IMR-90 (cell line): ENCODE data around the gene ROGDI. TPM values are rescaled to one million over a fixed set of nuclear protein-coding genes. Genes with fewer than 3 reads are reported as not detected.

Source experiments
- ATAC-seq: fragments of 200-7000 bp; cut with Tn5 transposase; 2 replicates; pipeline ENCODE4 v1.9.1; 2020; ENCODE audit warnings: low read depth, mild to moderate bottlenecking, moderate library complexity
- BruUV-seq: library from RNA; stranded (reverse); fragments of 400-500 nt; replicated peaks from 2 replicates; lab custom pipeline; 2021; lab: Mats Ljungman, UMichigan
- CTCF ChIA-PET: fragments of 300-600 bp; formaldehyde crosslinking; extraction: SDS; loops from one replicate; lab custom pipeline; 2021; ENCODE audit warnings: antibody characterized with exemption; lab: Yijun Ruan, JAX
- POLR2A ChIA-PET: fragments of 300-600 bp; sonication (Branson Sonifier 250); formaldehyde crosslinking; loops from one replicate; lab custom pipeline; 2022; ENCODE audit warnings: antibody characterized with exemption; ENCODE audit not compliant: unreplicated experiment; lab: Charles Lee
- DNase-seq: peaks from one replicate; pipeline ENCODE4 v3.0.0; 2013
- H2AFZ ChIP-seq: replicated peaks from 2 replicates; pipeline ENCODE3; 2013; ENCODE audit warnings: low read length, mild to moderate bottlenecking; ENCODE audit not compliant: poor library complexity
- H2AK5ac ChIP-seq: 2 replicates; pipeline ENCODE4 v1.6.1; 2013; ENCODE audit warnings: low read depth, low read length, inconsistent platforms
- H2AK9ac ChIP-seq: replicated peaks from 2 replicates; pipeline ENCODE3; 2013; ENCODE audit warnings: mild to moderate bottlenecking, low read depth, low read length, moderate library complexity; ENCODE audit not compliant: poor library complexity
- H2BK120ac ChIP-seq: 2 replicates; pipeline ENCODE4 v1.6.1; 2013; ENCODE audit warnings: low read depth, low read length, inconsistent platforms
- H2BK15ac ChIP-seq: 3 replicates; pipeline ENCODE4 v1.6.1; 2013; ENCODE audit warnings: low read depth, low read length, inconsistent platforms
- H2BK20ac ChIP-seq: 2 replicates; pipeline ENCODE4 v1.6.1; 2013; ENCODE audit warnings: low read depth, mild to moderate bottlenecking, inconsistent platforms, low read length, moderate library complexity
- H2BK5ac ChIP-seq: 2 replicates; pipeline ENCODE4 v1.6.1; 2013; ENCODE audit warnings: mild to moderate bottlenecking, low read depth, low read length, inconsistent platforms; ENCODE audit not compliant: poor library complexity, severe bottlenecking
- H3K14ac ChIP-seq: replicated peaks from 2 replicates; pipeline ENCODE4 v1.6.1; 2013; ENCODE audit warnings: low read depth, low read length, inconsistent platforms
- H3K18ac ChIP-seq: 2 replicates; pipeline ENCODE4 v1.6.1; 2013; ENCODE audit warnings: low read depth, low read length, control low read depth
- H3K23ac ChIP-seq: 2 replicates; pipeline ENCODE4 v1.6.1; 2013; ENCODE audit warnings: low read depth, low read length, inconsistent platforms
- H3K27ac ChIP-seq: 2 replicates; pipeline ENCODE4 v1.5.1; 2013; ENCODE audit warnings: mild to moderate bottlenecking, control low read depth, low read length; ENCODE audit not compliant: insufficient read depth
- H3K27me3 ChIP-seq: 2 replicates; pipeline ENCODE4 v1.6.1; 2013; ENCODE audit warnings: low read length; ENCODE audit not compliant: control insufficient read depth, insufficient read depth
- H3K36me3 ChIP-seq: 2 replicates; pipeline ENCODE4 v1.6.1; 2013; ENCODE audit warnings: low read length, mixed read lengths; ENCODE audit not compliant: control insufficient read depth, insufficient read depth
- H3K4ac ChIP-seq: 2 replicates; pipeline ENCODE4 v1.6.1; 2013; ENCODE audit warnings: low read depth, low read length, inconsistent platforms
- H3K4me1 ChIP-seq: 2 replicates; pipeline ENCODE4 v1.6.1; 2013; ENCODE audit warnings: low read length, mixed read lengths; ENCODE audit not compliant: control insufficient read depth, insufficient read depth
- H3K4me2 ChIP-seq: 2 replicates; pipeline ENCODE4 v1.6.1; 2013; ENCODE audit warnings: low read depth, mild to moderate bottlenecking, control low read depth, low read length, moderate library complexity
- H3K4me3 ChIP-seq: 2 replicates; pipeline ENCODE4 v1.5.1; 2013; ENCODE audit warnings: low read depth, mild to moderate bottlenecking, control low read depth, low read length, moderate library complexity; ENCODE audit not compliant: insufficient read depth
- H3K56ac ChIP-seq: 2 replicates; pipeline ENCODE4 v1.6.1; 2013; ENCODE audit warnings: low read length, inconsistent platforms; ENCODE audit not compliant: insufficient read depth; ENCODE audit errors: extremely low read depth
- H3K79me1 ChIP-seq, 2 experiments: 2 replicates each; pipeline ENCODE4 v1.6.1; 2013; ENCODE audit warnings: low read length in 2 of 2, inconsistent platforms in 1 of 2, low read depth in 1 of 2
- H3K9ac ChIP-seq: 2 replicates; pipeline ENCODE4 v1.6.1; 2013; ENCODE audit warnings: low read depth, low read length, control low read depth
- H3K9me1 ChIP-seq: 2 replicates; pipeline ENCODE4 v1.6.1; 2013; ENCODE audit warnings: low read length, inconsistent platforms; ENCODE audit not compliant: insufficient read depth
- H3K9me3 ChIP-seq: 2 replicates; pipeline ENCODE4 v1.6.1; 2013; ENCODE audit warnings: low read length; ENCODE audit not compliant: control insufficient read depth, insufficient read depth
- H4K20me1 ChIP-seq: 2 replicates; pipeline ENCODE4 v1.6.1; 2013; ENCODE audit warnings: low read length, inconsistent platforms; ENCODE audit not compliant: insufficient read depth
- H4K5ac ChIP-seq: 2 replicates; pipeline ENCODE4 v1.6.1; 2013; ENCODE audit warnings: mild to moderate bottlenecking, low read depth, low read length, control low read depth
- H4K8ac ChIP-seq, 2 experiments: 2 replicates each; pipeline ENCODE4 v1.6.1; 2013; ENCODE audit warnings: low read depth in 2 of 2, low read length in 2 of 2, control low read depth in 1 of 2, inconsistent platforms in 1 of 2
- H4K91ac ChIP-seq: 2 replicates; pipeline ENCODE4 v1.6.1; 2013; ENCODE audit warnings: low read depth, low read length, inconsistent platforms; ENCODE audit not compliant: insufficient read depth
- FOS ChIP-seq: fragments of 150-350 bp; IDR thresholded peaks from 2 replicates; pipeline ENCODE4 v1.6.1; 2016; ENCODE audit warnings: low read depth, low read length
- MAZ ChIP-seq: IDR thresholded peaks from 2 replicates; pipeline ENCODE4 v1.6.1; 2012; ENCODE audit warnings: low read depth, mild to moderate bottlenecking, low read length, improper control_type of control experiment, moderate library complexity, borderline replicate concordance
- WGBS, 2 experiments: methylation state at CpG; one replicate each; pipeline versions ENCODE4 v1.1.5 to v1.1.7; 2013; ENCODE audit warnings: missing lambda C conversion rate in 2 of 2; ENCODE audit not compliant: insufficient read length in 1 of 2; ENCODE audit errors: extremely low coverage in 2 of 2; 5-methylcytosine and 5-hydroxymethylcytosine counted together
- dilution Hi-C: fragments of 300-500 bp; cut with HindIII; formaldehyde crosslinking; loops from one replicate; pipeline ENCODE4 v1.14.3; 2018; ENCODE audit warnings: low sequenced_read_pairs; ENCODE audit not compliant: unreplicated experiment
- in situ Hi-C: fragments of 300-500 bp; cut with MboI; formaldehyde crosslinking; loops from 3 replicates; pipeline ENCODE4 v1.14.3; 2019; ENCODE audit warnings: low sequenced_read_pairs, inconsistent platforms, mixed read lengths
- intact Hi-C: fragments of 100-400 bp; cut with micrococcal nuclease; formaldehyde crosslinking; loops from 2 replicates; pipeline ENCODE4 v1.10.0; 2022
- microRNA-seq, 2 experiments: library from miRNA; stranded (forward) in 1 of 2; unstranded in 1 of 2; fragments of 10-50 nt in 1 of 2; fragments of <30 nt in 1 of 2; gene quantifications in 1 of 2; microRNA quantifications in 1 of 2; one replicate each; pipeline versions ENCODE3 to v1.1.0; 2013 to 2020; ENCODE audit not compliant: insufficient read depth in 1 of 2, insufficient read length in 1 of 2, unreplicated experiment in 1 of 2
- polyA plus RNA-seq, 3 experiments: library from polyadenylated mRNA; depleted of rRNA; stranded (reverse); fragments of >200 nt; gene quantifications; 2 replicates each; pipeline ENCODE4 v1.2.3, GENCODE V29; 2012; ENCODE audit warnings: low replicate concordance in 1 of 3
- small RNA-seq, 5 experiments: library from RNA; depleted of rRNA; stranded (forward); fragments of <200 nt; gene quantifications; one replicate each; pipeline ENCODE3, GENCODE V24; 2012
- total RNA-seq: library from RNA; depleted of rRNA; stranded (reverse); fragments of >200 nt; gene quantifications from 2 replicates; pipeline ENCODE4 v1.2.3, GENCODE V29; 2012; rRNA removed

The ROGDI gene
- total and polyA plus RNA-seq, 2 of the 4 experiments (the other 2 are of a cell fraction): 13.6 to 27.1 TPM

DNA sequence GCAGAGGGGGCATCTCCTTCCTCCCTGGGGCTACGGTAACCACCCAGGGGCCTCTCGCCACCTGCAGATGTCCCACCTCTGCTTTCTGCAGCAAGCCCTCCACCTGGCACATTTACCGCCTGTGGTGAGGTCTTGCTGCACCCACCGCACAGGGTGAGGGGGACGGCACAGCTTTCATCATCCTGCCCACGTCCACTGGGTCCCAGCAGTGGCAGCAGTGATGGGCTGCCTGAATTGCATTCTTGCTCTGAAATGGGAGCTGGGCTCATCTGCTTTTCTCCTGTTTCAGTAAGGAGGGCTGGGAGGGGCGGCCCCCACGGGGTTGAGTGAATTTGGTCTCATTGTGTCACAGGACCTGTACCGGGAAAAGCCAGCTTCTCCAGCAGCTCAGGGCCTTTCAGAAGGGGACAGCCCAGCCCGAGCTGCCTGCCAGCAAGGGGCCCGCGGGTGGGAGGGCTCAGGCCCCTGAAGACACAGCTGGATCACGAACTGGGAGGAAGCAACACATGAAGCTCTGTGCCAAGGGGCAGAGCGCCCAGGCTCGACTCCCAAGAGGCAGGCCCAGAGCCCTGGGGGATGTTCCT lies 55.4 kb downstream of the ROGDI start:
- Histone ChIP-seq H2BK120ac (no peak overlapping the region), H4K20me1 (no peaks in the 10 kb centered on the region), H3K4ac (no peak overlapping the region), H3K9ac (no peak overlapping the region), H3K9me1 (no peaks in the 10 kb centered on the region), H3K56ac (no peak overlapping the region), H2AFZ (peak overlapping the region; percentile 51), H3K36me3 (peaks cover 17% of the 10 kb centered on the region), H3K27ac (no peak overlapping the region), H3K4me1 (no peaks in the 10 kb centered on the region), H2AK5ac (no peak overlapping the region), H4K5ac (no peak overlapping the region), H3K4me3 (no peak overlapping the region), H2BK5ac (no peak overlapping the region), H2BK15ac (no peak overlapping the region), H3K23ac (no peak overlapping the region), H3K27me3 (no peaks in the 10 kb centered on the region), H3K4me2 (no peak overlapping the region), H3K14ac (no peak overlapping the region), H3K79me1 (0 out of 4 replicates have a peak, but pooled peaks cover 0 to 4% of the 10 kb centered on the region in 2 experiments), H2BK20ac (no peak overlapping the region), H4K8ac (no peak overlapping the region), H2AK9ac (peak overlapping the region; percentile 5), H4K91ac (no peak overlapping the region), H3K9me3 (no peaks in the 10 kb centered on the region), H3K18ac (no peak overlapping the region)
- in situ Hi-C loops (no loop called here), intact Hi-C loops (no loop called here), dilution Hi-C loops (no loop called here)
- ATAC-seq (no peak), DNase-seq (no peak)
- ChIA-PET POLR2A (no interaction called here), CTCF (no interaction called here)
- TF ChIP-seq FOS: no peak
- no peak for TF ChIP-seq MAZ
- 44% methylated on average over 8 of the region's 15 CpGs; no CpG with 5 or more reads in 1 of the 2 experiments for WGBS, 2 experiments
- BruUV-seq: no TSS peak

Small RNAs within 50 kb of the gene (microRNA-seq; reads per million reads assigned to microRNA genes)
- gene RF00017 (ENCODE audit: insufficient read depth, insufficient read length): not detected

Small RNAs within 50 kb of the gene (small RNA-seq; reads per million reads assigned to genes)
- gene RF00017: 0 reads per million in 5 experiments

Other genes with a start within 250 kb of the ROGDI start
- gene C16orf96, start 246.3 kb downstream of the ROGDI start, total RNA-seq: not detected in 2 replicates
- gene C16orf96, start 246.3 kb downstream of the ROGDI start, polyA plus RNA-seq (2012; rRNA removed): not detected in 2 replicates
- 1.3 and 1.9 TPM in 2 replicates for gene UBALD1, start 187.7 kb downstream of the ROGDI start, total RNA-seq
- gene UBALD1, start 187.7 kb downstream of the ROGDI start, polyA plus RNA-seq (2012; rRNA removed): 14.5 and 20.5 TPM in 2 replicates
- gene MGRN1, start 177.8 kb downstream of the ROGDI start, total RNA-seq: 11.7 and 13.9 TPM in 2 replicates
- gene MGRN1, start 177.8 kb downstream of the ROGDI start, polyA plus RNA-seq (2012; rRNA removed): 26.7 and 32.7 TPM in 2 replicates
- 22.9 and 28.3 TPM in 2 replicates for gene NUDT16L1, start 109.1 kb downstream of the ROGDI start, total RNA-seq
- 44.3 and 63.8 TPM in 2 replicates for gene NUDT16L1, start 109.1 kb downstream of the ROGDI start, polyA plus RNA-seq (2012; rRNA removed)
- 22.2 and 24.4 TPM in 2 replicates for gene ANKS3, start 68.4 kb downstream of the ROGDI start, total RNA-seq
- gene ANKS3, start 68.4 kb downstream of the ROGDI start, polyA plus RNA-seq (2012; rRNA removed): 23.7 and 25.0 TPM in 2 replicates
- gene DNAAF8, start 68.1 kb downstream of the ROGDI start, total RNA-seq: 0.54 and 0.56 TPM in 2 replicates
- gene DNAAF8, start 68.1 kb downstream of the ROGDI start, polyA plus RNA-seq (2012; rRNA removed): 1.7 TPM in 2 replicates
- 4.5 and 4.7 TPM in 2 replicates for gene ZNF500, start 35.5 kb downstream of the ROGDI start, total RNA-seq
- gene ZNF500, start 35.5 kb downstream of the ROGDI start, polyA plus RNA-seq (2012; rRNA removed): 5.9 and 7.3 TPM in 2 replicates
- gene SEPTIN12, start 14.3 kb downstream of the ROGDI start, total RNA-seq: not detected in 2 replicates
- not detected in 2 replicates for gene SEPTIN12, start 14.3 kb downstream of the ROGDI start, polyA plus RNA-seq (2012; rRNA removed)
- gene SMIM22, start 7.3 kb downstream of the ROGDI start, total RNA-seq: not detected in 2 replicates
- gene SMIM22, start 7.3 kb downstream of the ROGDI start, polyA plus RNA-seq (2012; rRNA removed): not detected in 2 replicates
- 26.0 and 27.8 TPM in 2 replicates for gene GLYR1, start 44.7 kb upstream of the ROGDI start, total RNA-seq
- 53.2 and 54.2 TPM in 2 replicates for gene GLYR1, start 44.7 kb upstream of the ROGDI start, polyA plus RNA-seq (2012; rRNA removed)
- gene UBN1, start 44.8 kb upstream of the ROGDI start, total RNA-seq: 5.7 and 7.8 TPM in 2 replicates
- gene UBN1, start 44.8 kb upstream of the ROGDI start, polyA plus RNA-seq (2012; rRNA removed): 12.9 and 16.3 TPM in 2 replicates
- gene PPL, start 134.5 kb upstream of the ROGDI start, total RNA-seq: 0.28 and 0.36 TPM in 2 replicates
- 0.19 and 0.34 TPM in 2 replicates for gene PPL, start 134.5 kb upstream of the ROGDI start, polyA plus RNA-seq (2012; rRNA removed)
- not detected in 2 replicates for gene SEC14L5, start 155.7 kb upstream of the ROGDI start, total RNA-seq
- gene SEC14L5, start 155.7 kb upstream of the ROGDI start, polyA plus RNA-seq (2012; rRNA removed): 0.07 TPM in 1 of 2 replicates, not detected in the other
- 5.3 and 6.5 TPM in 2 replicates for gene NAGPA, start 231.3 kb upstream of the ROGDI start, total RNA-seq
- gene NAGPA, start 231.3 kb upstream of the ROGDI start, polyA plus RNA-seq (2012; rRNA removed): 12.2 and 15.0 TPM in 2 replicates